ENCODE data around the gene TREML4.
A peak's percentile ranks its signal among the peaks of the same experiment; 100 is the strongest.
"Not testable (repeated sequence)": the region's sequence is repeated elsewhere in the genome, so short reads cannot be mapped to it uniquely, and the experiment has no call there.

The TREML4 gene

GRCh38 chr6:41228096-41228495 is at the start of gene TREML4:
TREML4 (plus strand) TSS chr6:41228349; CDS start chr6:41228428, 79 bp downstream.
- no peak for DNase-seq

DNA sequence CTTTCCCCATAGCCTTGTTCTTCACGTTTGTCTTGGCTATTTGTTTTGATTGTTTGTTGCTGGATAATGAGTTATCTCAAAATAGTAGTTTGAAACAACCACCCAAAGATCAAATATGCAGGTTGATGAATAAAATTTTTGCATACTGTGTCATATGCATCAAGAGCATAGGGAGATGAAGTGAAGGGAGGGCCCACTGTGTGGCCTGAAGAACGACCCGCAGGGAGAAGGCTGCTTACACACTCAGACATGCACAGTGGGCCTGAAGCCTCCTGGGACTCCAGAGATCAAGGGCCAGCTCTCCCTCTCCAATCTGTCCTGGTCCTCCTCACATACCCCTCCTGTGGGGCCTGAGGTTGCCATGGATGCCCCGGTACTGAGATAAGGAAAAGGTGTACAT is 49.0 kb upstream of the TREML4 start:
- no peak for DNase-seq

DNA sequence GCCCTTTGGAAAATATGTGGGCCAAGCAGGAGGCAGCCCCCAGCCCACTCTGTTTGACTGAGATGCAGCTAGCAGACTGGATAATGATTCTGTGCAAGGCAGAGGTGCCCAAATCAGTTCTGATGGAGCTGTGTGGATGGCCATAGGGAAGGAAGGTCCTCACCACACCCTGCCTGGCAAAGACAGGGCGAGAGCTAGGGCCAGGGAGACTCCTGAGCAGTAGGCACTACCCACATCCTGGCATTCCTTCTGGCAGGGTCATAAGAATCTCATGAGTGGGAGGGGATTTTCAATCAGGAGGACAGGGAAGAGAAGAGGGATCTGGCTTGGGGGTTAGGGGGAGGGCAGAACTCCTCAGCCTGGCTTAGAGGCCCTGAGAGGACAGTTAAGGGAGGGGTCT is 46.6 kb upstream of the TREML4 start:
- no peak for DNase-seq

DNA sequence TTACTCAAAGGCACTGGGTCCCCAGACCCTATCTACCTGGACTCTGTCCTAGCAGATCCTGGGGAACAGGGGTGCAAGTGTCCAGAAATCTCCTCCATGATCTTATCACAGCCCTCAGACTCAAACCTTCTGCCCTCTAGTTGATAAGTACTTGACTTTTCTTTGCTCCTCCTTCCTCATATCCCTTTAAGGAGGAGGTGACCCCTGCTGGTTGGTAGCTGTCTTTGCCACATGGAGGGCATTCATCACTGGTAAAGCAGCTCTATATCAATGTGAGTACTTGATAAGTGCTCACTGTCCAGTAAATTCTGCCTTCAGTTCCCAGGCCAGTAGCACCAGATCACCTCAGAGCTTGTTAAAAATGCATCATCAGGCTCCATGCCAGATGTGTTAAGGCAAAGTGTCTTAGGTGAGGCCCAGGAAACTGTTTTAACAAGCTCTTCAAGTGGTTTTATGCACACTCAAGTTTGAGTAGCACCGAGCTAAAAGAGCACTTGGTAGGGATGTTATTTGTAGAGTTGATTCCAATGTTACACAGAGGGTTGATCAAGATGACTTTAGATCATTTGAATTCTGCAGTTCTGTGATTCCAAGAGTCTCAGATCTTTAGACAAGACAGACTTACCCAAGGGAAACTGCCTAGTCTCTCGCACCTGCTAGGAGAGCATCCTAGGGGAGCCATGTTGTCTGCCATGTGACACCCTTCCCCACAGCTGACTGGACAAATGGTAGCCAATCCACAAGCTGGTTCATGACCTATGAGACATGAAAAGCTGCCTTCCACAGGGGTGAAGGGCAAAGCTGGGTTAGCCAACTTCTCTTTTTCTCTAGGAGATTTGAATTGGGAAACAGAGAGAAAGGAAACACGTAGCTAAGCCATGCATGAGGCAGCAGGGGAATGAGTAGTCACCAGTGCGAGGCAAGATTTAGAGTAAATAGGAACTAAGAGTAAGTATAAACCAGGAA is 45.8 kb upstream of the TREML4 start:
- DNase-seq, result peak; percentile 23 to 42

DNA sequence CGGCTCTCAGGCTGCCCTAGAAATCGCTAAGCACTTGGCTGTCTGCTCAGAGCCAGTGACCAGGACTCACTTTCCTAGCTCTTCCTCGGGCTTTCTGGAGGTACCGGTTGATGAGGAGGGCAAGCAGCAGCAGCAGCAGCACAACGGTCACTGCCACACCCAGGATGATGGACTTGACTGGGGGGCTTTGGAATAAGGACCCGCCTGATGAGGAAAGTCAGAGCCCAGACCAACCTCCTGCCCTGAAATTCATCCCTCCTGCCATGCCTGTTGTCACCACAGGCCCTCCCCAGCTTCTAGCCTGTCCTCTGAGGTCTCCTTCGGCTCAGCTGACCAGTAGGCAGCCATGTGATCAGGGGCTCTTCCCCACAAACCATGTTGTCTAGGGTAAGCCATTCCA is 43.4 kb upstream of the TREML4 start:
- no peak for DNase-seq

DNA sequence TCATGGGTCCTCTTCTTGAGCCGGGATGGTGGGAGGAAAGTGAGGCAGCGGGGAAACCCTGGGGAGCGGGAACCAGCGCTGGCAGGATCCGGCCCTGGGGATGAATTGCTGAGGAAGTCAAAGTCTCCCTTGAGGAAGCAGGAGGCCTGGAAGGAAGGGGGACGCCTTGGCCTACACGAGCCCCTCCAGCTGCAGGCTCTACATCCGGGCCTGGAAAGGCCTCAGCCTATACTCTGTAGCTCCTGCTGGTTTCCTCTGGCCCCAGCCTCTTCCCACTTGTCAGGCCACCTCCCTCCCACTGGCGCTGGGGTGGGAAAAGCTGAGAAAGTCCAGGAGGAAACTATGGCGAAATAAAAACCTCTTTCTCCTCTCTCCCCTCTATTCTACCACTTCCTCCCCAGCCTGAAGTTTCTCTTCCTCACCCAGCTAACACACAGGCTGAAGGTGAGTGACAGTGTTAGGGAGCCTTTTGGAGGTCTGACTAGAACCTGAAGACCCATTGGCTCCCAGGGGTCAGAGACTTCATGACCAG is 42.1 kb upstream of the TREML4 start:
- DNase-seq, result no peak

DNA sequence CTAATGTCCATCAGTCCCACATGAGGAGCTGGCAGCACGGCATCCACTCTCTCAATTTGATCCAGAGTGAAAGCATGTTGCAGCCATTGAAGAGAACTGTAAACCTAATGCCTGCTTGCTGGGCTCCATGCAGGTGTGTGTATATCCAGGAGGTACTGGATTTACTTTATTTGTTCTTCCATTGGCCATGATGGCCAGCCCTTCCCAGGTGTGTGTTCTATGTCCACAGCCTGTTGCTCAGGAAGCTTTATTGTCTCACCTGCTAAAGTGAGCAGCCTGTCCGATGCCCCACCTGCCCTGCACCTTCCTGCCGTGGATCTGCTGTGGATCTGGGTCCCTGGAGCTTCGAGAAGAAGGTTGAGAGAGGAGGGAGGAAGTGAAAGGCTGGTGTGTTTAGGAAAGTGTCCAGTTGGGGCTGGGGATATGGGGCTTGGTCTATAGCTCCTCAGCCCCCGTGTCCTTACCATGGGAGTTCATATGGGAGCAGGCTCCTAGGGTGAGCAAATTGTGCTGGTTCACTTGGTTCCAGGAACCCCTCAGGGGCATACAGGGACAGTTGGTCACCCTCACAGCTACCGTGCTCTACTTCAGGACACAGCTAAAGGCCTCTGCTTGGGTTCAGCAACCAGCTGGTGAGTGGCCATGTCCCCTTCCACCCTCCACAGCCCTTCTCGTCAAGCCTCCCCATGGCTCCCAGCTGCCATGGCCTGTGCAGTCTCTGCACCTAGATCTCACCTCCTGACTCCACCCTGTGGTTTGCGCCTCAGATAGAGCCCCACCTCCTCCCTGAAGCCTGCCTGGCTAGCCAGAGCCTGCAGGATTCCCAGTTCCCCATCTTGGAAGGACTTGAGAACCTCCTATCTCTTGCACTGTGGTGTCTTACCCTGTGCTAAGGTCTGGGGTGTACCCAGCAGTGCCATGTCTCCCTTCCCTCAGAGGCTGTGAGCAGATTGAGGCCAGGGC is 39.9 kb upstream of the TREML4 start:
- DNase-seq, result no peak

DNA sequence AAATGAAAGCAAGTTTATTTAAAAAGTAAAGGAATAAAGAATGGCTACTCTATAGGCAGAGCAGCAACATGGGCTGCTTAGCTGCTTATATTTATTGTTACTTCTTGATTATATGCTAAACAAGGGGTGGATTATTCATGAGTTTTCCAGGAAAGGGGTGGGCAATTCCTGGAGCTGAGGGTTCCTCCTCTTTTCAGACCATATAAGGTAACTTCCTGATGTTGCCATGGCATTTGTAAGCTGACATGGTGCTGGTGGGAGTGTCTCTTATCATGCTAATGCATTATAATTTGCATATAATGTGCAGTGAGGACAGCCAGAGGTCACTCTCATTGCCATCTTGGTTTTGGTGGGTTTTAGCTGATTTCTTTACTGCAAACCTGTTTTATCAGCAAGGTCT is 39.1 kb upstream of the TREML4 start:
- not testable (repeated sequence) for DNase-seq

DNA sequence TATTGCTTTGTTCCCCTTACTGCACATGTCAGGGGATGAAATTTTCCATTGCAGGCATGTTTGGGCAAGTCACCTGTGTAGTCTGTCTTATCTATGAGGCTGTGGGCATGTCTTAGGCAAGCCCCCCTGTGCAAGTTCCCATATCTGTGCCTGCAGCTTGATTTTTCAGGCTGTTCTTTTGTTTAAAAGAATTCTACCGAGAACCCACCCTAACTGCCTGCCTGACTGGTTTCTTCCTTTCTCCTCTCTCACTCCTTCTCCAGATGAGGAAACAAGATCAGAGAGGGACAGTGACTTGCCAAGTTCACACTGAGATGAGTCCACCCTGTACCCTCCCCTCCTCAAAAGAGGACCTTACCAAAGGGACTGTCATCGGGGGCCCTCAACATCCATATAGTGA is 38.2 kb upstream of the TREML4 start:
- DNase-seq, result no peak

- no peak for DNase-seq
Observed at GRCh38 chr6:41190791-41191190, 37.4 kb upstream of the TREML4 start.

GRCh38 chr6:41191569-41191968 is 36.6 kb upstream of the TREML4 start:
- DNase-seq, result peak; percentile 40 to 65

- DNase-seq, result no peak
Observed at GRCh38 chr6:41193171-41193734, 34.9 kb upstream of the TREML4 start.

GRCh38 chr6:41193884-41194283 is 34.3 kb upstream of the TREML4 start:
- no peak for DNase-seq

- DNase-seq, result no peak
Observed at GRCh38 chr6:41194386-41194785, 33.8 kb upstream of the TREML4 start.

DNA sequence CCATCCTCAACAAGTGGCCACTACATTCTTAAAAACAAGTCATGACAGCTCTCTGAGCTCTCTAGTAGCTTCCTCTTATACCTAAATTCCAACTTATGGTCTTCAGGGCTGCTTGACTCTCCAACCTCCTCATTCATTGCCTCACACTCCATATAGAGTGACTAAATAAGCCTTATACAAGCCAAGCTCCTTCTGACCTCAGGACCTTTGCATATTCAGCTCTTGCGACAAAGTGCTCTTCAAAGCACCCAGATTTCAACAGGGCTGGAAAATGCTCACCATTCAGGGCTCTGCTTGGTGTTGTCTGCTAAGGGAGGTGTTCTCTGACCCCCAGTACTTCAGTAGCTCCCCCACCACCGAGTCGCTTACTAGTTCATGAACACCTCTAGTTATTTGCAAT is 30.9 kb upstream of the TREML4 start:
- DNase-seq, result no peak

DNA sequence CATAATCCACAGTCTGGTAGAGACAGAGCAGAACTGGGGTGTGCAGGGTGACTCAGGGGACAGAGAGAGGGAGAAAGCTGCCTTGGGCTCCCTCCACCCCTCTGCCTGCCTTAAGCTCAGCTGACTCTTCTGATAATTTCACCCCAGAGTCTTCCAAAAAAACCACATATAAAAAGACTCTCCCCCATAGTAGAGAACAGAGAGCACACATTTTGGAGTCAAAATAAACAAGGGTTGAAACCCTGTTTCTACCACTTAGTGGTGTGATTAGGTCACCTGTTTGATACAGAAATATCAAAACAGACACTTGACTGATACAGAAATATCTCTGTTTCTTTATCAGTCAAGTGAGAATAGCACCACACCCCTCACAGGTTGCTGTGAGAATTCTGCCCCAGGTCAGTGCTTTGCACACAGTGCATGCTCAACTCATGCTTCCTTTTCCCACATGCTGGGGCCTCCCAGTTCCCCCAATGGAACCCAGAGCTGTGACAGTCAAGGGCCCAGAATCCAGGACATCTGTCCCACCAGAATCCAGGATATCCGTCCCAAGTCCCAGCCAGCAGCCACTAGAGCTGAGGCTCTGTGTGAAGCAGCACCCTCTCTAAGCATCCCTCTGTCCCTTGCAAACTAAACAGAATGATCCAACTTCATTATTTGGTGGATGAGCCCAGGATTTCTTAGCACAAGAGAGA is 28.4 kb upstream of the TREML4 start:
- DNase-seq, result peak; percentile 28 to 34

DNA sequence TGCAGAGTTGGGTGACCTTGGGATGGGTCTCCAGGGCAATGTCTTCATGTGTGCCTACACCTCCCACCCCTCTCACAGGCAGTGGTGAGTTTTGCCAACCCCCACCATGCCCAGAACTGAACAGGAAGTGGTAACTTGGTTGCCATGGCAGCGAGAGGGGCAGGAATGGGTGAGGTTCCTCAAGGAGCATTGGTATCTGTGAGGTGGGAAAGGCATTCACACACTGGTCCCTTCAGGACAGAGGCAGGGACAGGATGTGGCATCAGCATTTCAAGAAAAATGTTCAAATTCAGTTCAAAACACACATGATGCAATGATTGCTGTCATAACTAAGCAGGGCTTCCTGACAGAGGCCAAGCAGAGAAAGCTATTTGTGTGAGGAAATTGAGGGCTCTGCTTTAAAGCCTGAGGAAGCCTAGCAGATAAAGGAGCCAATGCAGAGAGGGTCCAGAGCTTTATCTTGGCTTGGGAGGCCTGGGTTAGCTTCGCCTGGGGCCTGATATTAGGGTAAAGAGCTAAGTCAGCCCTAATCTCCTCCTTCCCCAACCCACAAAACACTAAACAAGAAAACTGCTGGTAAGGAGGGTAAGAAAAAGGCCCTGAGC is 27.8 kb upstream of the TREML4 start:
- peak; percentile 43 to 59 for DNase-seq

DNA sequence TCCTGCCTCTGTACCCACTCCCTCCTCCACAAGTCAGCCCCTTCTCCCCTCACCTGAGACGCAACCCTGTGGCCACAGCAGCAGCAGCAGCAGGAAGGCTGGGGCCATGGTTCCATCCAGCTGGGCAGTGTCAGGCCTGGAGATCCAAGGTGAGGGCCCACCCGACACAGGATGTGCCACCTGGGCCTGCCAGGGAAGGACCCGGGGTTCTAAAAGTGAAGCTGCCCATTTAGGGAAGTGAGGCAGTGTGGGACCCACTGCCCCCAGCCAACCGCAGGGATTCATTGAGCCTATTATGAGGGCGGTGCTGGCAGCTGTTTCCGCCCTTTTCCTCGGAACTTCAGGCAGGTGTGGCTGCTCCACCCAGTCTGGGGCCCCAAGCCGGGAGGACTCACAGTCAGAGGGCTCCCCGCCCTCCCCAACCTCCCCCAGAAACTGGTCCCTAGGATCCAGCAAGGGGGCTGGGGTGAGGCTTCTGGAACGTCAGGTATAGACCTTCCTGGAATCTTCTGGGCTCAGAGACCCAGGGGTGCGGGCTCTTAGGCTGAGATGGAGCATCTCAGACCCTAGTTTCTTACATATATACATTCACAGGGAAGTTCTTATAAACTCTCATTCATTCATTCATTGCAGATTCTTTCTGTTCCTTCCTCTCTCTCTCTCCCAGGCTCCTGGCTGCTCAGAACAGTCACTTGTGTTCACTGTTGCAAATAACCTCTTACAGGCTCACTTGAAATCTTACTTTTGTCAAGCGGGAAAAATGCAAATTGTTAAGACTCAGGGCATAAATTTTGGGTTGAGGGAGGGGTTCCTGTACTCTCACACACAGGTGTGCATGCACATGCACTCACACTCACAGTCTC is 27.0 kb upstream of the TREML4 start, which contains the start of gene TREML2:
TSS of gene TREML2 (minus strand) at position 249 of the 863 bp plus-strand sequence. CDS start at position 108, 141 bp downstream.
- peak; percentile 27 to 39 for DNase-seq

DNA sequence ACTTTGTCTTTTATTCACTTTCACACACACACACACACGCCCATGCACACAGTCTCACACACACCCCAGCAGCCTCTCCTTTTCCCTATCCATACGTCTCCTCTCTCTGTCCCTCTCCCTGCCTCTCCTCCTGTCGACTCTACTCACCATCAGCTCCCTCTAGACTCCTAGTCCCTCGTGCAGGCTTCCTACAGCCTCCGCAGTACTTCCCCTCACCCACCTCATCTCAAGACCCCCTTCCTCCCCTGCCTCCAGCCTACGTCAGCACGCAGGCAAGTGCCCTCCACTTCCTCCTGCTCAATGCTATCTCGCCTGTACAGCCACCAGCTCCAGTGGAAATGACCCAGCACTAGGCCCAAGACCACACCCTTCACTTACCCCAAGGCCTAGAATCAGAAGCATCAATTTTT is 26.4 kb upstream of the TREML4 start:
- peak in 1 of 2 donors; percentile 16 for DNase-seq

DNA sequence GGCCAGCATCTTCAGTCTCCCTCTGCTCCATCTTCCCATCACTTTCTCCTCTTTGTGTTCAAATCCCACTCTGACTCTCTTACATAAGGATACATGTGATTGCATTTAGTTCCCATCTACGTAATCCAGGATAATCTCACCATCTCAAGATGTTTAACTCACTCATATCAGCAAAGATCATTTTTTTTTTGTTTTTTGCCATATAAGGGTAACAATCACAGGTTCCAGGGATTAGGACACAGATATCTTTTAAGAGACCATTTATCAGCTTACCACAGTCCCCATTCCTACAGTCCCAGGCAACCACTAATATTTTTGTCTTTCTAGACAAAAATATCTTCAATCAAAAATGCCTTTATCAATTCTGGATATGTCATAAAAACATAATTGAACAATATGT is 24.0 kb upstream of the TREML4 start:
- DNase-seq, result no peak
